HG03097 (cell line): ENCODE measurements around the gene PRKCB.
"Not testable (repeated sequence)": the region's sequence is repeated elsewhere in the genome, so short reads cannot be mapped to it uniquely, and the experiment has no call there.

Experiments
- ATAC-seq: cut with Tn5 transposase; IDR thresholded peaks from one replicate; pipeline ENCODE4 v1.9.1; 2021; ENCODE audit not compliant: unreplicated experiment, low FRiP score

Gene PRKCB

GRCh38 chr16:23931199-23931598, 95.4 kb downstream of the PRKCB start:
- ATAC-seq, result no peak

- not testable (repeated sequence) for ATAC-seq
These were observed 97.9 kb downstream of the PRKCB start for GRCh38 chr16:23933650-23934049.

DNA sequence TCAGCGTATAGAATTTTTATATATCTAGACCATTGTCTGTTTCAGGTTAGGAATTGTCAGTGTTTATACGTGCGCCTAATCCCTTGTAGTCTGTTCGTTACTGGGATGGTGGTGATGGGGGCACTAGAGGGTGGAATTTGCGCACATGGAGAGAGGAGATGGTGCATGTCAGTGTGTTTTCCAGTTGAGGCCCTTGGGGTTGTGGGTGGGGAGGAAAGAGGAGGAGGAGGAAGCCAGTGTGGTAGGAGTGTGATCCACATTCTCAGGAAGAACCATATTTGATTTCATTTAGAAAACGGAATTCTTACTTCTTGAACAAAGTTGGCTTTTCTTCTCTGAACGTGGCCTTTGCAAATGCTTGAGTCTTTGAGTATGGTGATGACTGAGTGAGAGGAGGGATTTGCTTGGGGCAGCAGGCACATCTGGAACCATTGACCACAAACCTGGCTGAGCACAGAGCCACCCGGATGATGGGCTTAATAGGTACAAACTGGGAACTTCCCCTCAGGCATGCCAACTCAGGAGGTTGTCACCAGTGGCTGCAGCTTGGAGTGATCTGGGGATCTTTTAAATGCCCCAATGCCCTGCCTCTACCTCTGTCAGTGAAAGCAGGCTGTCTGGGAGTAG, 98.9 kb downstream of the PRKCB start:
- ATAC-seq, result no peak

- no peak for ATAC-seq
These were observed 104.3 kb downstream of the PRKCB start for GRCh38 chr16:23940111-23940510.

DNA sequence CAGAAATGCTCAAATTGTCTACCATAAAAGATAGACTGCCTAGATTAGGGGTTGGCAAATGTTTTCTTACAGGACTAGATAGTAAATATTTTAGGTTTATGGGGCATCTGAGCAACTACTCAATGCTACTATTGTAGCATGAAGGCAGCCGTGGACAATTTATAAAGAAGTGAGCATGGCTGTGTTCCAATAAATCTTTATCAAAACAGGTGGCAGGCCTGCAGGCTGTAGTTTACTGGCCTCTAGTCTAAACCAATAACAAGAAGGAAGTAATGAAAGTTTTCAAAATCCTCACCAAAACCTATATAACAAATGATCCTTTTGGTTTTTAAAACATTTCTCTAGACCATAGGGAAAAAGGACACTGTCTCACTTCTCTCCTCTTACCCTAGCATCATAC, 105.2 kb downstream of the PRKCB start:
- ATAC-seq, result no peak

DNA sequence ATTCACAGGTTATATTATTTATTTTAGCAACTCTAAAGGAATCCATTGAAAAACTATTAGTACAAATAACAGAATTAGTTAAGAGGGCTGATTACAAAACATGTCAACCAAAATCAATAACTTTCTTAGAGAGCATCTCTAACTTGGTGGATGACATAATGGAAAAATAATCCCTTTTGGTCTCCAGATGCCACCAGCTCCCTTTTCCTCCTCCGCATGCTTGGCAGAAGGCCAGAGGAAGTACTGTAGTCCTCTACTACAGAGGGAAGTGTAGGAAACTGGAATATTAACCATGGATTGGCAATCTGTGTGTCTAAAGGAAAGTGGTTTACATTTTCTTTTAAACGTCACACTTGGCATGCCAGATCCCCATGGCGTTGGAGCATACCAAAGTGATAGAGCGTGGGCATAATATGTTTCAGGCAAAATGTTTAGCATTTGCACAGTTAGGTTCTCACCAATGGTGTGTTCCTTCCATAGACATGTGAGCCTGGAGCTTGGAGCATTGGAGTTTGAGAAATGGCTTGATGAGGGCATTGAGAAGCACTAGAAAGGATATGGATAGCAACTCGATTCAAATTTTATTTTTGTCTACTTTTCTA, 106.3 kb downstream of the PRKCB start:
- no peak for ATAC-seq

DNA sequence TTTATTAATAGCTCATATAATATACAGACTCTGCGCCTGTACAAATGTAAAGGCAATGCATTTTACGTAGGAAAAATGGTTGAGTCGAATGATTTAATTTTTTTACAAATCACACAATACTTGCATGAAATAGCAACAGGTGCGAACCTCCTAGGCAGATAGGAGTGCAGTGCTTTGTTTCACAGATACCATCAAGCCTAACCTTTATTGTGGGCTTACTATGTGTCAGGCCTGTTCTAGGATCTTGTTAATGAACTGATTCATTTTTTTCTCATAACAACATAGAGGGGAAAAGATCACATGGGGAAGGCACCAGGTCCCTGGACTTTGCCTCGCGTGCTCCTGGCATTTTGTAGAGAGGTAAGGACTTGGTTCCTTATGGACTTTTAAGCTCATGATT, 107.8 kb downstream of the PRKCB start:
- no peak for ATAC-seq

DNA sequence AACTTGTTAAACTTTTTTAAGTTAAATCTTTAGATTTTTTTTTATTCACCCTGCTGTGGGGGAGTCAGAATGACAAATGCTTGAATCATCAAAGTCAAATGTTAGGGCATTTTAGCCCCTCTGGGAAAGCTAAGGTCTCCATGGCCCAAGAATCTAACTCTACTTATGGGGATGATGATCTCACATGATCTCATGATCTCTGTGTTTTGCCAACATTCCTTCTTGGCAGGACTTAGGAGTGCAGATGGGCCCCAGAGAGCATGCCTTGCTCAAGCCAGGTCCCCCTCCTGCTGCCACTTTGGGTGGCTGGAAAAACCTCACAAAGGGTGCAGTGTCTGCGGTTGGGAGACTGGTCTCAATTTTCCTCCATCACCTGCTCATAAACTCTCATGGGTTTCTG, 108.6 kb downstream of the PRKCB start:
- no peak for ATAC-seq

GRCh38 chr16:23945243-23945642, 109.5 kb downstream of the PRKCB start:
- no peak for ATAC-seq

- no peak for ATAC-seq
These were observed 112.1 kb downstream of the PRKCB start for GRCh38 chr16:23947838-23948237.

GRCh38 chr16:23948949-23949411, 113.2 kb downstream of the PRKCB start:
- no peak for ATAC-seq

DNA sequence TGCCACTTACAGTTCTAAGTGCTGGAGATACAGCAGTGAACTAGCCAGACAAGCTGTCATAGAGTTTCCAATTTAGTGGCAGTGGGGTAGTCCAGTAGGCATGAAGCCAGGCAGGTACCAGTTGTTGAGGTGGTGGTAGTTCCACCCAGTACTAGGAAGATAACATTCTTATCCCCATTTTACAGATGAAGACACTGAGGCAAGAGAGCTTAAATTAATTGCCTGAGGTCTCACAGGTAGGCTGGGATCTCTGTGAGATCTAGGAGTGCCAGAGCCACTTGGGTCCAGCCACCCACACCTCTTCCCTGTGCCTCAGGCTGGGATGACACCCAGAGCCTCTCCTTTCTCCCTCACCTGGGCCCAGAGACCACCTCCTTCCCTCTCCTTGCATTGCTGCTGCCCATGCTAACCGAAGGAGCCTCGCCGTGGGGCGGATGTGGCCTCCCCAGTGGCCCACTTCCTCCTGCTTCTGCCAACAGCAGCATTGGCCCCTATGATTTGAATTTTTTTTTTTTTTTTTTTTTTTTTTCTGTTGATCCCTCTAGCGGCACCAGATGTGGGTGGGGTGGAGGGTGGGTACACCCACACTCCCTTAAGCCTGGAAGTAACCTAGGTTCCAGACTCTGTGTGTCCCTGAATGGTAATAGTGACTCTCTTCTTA, 114.0 kb downstream of the PRKCB start:
- no peak for ATAC-seq

DNA sequence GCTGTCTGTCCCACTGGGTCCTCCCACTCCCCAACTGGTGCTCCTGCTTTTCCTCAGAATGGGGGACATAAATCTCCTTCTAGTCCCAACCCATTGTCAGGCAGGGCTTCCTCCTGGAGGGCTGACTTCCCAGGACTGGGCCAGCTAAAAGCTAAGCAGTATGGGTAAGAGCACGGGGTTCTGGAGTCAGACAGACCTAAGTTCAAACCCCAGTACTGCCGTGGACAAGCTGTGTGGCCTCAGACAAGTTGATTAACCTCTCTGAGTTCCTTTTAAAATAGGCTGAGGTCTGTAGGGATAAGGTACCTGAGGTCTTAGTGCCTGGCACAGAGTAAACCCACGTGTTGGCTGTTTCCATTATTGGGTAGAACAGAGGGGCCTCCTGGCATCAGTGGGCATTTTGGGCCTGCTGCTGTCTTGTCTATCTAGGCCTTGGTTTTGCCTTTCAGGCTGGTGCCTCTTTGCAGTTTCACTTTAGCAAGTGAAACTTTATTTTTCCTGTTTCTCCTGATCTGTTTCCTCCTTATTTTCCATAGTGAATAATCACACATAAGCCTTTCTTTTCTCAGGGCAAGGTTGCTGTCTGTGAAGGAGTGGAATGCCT, 114.6 kb downstream of the PRKCB start:
- ATAC-seq, result no peak

DNA sequence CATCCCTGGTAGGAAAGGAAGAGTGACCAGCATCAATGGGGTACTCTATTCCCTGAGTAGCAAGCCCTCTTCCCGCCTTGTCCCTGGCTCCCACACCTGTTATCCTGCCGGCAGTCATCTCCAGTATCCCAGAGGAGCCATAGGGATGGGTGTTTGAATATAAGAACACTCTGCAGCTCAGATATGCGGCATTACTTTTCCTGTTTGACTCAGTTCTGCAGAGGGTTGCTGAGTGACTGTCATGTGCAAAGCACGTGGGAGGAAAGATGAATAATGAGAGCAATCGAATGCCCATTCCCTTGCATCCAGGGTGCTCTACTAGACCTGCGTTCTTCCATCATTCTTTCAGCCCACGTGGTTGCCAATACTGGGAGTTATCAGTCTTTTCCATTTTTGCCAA, 115.1 kb downstream of the PRKCB start:
- no peak for ATAC-seq

DNA sequence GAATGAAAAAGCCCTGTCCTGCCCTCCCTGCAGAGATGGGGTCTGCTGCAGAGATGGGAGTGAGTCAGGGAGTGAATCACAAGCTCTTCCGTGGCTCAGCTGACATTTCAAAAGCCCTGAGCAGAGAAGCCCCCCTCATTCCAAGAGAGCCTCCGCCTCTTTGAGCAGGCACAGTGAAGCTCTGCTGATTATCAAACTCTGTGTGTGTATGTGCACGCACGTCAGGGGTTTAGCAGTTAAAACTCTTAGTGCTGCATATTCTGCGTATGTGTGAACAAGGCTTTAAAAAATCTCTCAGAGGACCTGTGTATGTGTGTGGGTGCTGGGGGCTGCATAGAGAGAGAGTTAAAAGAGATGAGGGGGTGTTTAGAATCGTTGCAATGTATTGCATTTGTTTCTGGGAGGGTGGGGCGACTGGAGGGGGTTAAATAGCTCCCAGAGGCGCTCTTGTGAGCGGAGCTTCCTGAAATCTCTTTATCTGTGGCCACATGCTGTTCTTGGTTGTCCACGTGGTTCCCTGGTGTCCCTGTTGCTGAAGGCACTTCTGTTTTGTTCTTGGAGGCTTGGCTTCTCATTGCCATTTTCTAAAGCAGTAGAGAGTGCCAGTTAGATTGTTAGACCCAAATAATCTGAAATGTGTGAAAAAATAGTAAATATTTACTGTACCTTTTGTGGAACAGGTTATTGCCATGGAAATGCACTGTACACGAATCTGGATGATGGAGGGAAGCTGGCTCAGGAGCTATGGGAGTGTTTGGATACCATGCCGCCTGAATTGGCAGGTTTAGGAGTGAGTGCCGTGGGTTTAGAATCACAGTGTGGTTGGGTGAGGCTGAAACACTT, 116.6 kb downstream of the PRKCB start:
- no peak for ATAC-seq

DNA sequence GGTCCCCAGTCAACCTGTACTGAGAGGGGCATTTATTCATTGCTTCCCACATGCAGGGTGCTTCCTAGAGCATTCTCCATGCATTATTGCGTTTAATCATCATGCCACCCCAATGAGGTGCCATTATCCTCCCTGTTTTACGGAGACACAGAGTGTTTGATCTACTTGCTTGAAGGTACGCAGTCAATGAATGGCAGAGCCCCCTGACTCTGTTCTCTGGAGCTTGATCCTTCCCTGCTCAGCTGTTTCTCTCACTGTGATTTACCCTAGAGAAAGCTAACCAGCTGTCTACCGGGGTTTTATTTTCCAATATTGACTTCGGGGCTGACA, 117.2 kb downstream of the PRKCB start:
- no peak for ATAC-seq

GRCh38 chr16:23953476-23953875, 117.7 kb downstream of the PRKCB start:
- ATAC-seq, result no peak

DNA sequence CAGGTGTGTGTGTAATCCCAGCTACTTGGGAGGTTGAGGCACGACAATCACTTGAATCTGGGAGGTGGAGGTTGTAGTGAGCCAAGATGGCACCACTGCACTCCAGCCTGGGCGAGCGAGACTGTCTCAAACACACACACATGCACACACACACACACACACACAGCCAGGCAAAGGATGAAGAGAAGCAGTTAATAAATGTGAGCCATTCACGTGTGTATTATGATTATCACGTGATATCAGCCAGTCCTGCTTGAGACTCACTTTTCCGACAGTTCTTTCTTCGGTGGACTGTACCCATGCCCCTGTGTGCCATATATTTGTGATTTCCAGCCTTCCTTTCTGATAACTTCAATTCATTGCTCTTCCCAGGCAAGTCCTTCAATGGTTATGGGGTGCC, 119.3 kb downstream of the PRKCB start:
- no peak for ATAC-seq

GRCh38 chr16:23957287-23957686, 121.5 kb downstream of the PRKCB start:
- ATAC-seq, result no peak

GRCh38 chr16:23959072-23959751, 123.4 kb downstream of the PRKCB start:
- no peak for ATAC-seq

- ATAC-seq, result no peak
These were observed 123.9 kb downstream of the PRKCB start for GRCh38 chr16:23959752-23960072.
